ENCODE measurements around the gene C1orf167. TPM values are rescaled to one million over a fixed set of nuclear protein-coding genes. Genes with fewer than 3 reads are reported as not detected.

The C1orf167 gene
- total RNA-seq, 6 experiments from 2014 or later: not detected

DNA sequence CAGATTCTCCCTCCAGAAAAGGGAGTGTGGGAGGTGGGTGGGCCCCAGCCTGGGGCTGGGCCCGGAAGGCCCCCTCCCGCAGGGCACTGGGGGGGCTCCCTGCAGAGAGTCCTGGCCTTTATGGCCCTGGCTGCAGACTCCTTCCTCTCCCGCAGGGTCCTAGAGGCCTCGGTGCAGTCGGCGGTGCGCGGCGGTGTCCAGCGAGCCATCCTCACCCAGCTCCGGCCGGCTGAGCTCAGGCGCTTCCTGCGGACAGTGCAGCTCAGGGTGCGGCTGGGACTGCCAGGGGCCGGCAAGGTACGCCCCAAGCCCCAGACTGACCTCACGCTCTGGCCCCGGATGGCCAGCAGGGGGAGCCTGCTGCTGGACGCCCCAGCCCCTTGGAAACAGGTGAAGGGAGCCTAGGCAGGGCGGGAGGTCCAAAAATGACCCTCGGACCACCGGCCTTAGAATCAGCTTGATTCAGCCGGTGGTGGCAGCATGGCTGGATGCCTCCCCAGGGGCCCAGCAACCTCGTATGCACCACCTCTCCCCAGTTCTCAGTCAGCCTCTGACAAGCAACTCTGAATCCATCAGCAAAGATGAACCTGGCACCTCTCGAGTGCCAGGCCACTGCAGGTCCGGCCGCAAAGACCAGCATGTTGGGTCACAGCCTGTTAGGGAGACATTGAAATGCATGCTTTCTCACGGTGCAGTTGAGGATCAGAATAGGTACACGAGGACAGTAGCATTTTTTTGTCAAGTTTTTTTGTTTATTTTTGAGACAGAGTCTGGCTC, 23.2 kb downstream of the C1orf167 start:
- TF ChIP-seq CTCF (IDR thresholded peaks at IDR 0.05): peak; percentile 74 to 88 (median 86)
- no peak for TF ChIP-seq POLR2A (IDR thresholded peaks at IDR 0.05)
- Histone ChIP-seq H3K4me3 (no peak overlapping the region), H3K9me3 (no peaks in the 10 kb centered on the region), H3K4me1 (peaks cover 0 to 17% (median 7%) of the 10 kb centered on the region in 4 donors), H3K36me3 (no peaks in the 10 kb centered on the region), H3K27ac (peak overlapping the region; percentile 18 to 51 (median 31)), H3K27me3 (no peaks in the 10 kb centered on the region)
- 5% methylated on average over 10 of the region's 30 CpGs for WGBS (ENCODE audit: insufficient coverage, low coverage, low lambda C conversion rate, missing lambda C conversion rate)
- ATAC-seq: peak; percentile 70 to 83 (median 80)
- DNase-seq: peak; percentile 74 to 81 (median 79)
- intact Hi-C loops (cut with DNase I): no loop called here

GRCh38 chr1:11786168-11786567, 24.2 kb downstream of the C1orf167 start:
- TF ChIP-seq CTCF (IDR thresholded peaks at IDR 0.05): no peak
- no peak for TF ChIP-seq POLR2A (IDR thresholded peaks at IDR 0.05)
- peaks cover 0 to 27% (median 12%) of the 10 kb centered on the region in 4 donors for H3K4me1 ChIP-seq

DNA sequence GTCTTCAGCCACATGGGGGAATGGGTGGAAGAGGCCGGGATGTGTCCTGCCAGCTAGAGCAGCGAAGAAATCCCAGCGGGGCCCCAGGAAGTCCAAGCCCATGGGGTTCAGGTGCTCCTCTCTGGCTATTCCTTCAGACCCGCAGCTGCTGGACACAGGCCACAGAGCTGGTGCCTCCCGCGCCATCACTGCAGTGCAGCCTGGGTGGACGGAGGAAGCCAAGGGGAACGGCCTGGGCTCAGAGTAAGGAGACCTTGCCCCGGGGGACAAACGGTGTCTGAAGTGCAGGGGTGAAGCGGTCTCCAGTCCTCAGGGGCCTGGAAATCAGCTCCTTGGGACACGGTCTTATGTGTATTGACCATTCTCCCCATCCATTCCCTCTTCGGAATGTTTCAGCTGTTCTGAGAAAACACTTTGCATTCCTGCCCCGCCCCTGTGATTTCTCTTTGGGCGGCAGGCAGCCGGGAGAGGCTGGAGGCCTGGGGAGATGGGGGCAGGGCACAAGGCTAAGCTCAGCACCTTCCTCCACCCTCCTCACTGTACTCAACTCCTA, 25.3 kb downstream of the C1orf167 start:
- TF ChIP-seq CTCF (IDR thresholded peaks at IDR 0.05) (no peak), POLR2A (IDR thresholded peaks at IDR 0.05) (no peak)
- Histone ChIP-seq H3K4me1 (peaks cover 0 to 39% (median 16%) of the 10 kb centered on the region in 4 donors), H3K27ac (peak overlapping the region in 1 of 3 donors; percentile 5), H3K27me3 (no peaks in the 10 kb centered on the region), H3K4me3 (no peak overlapping the region), H3K9me3 (no peaks in the 10 kb centered on the region), H3K36me3 (peaks cover 0 to 3% (median 0%) of the 10 kb centered on the region in 4 donors)
- WGBS (ENCODE audit: insufficient coverage, low coverage, low lambda C conversion rate, missing lambda C conversion rate): 34% methylated on average over 8 of the region's 16 CpGs
- peak in 2 of 4 donors; percentile 3 to 4 for ATAC-seq
- intact Hi-C loops (cut with DNase I): no loop called here
- DNase-seq: peak in 1 of 3 donors; percentile 51

More at GRCh38 chr1:11786168-11786567, 24.2 kb downstream of the C1orf167 start:
- intact Hi-C loops (cut with DNase I): no loop called here
- ATAC-seq: no peak
- no peaks in the 10 kb centered on the region for H3K36me3 ChIP-seq
- 62% methylated on average over 5 of the region's 5 CpGs for WGBS (ENCODE audit: insufficient coverage, low coverage, low lambda C conversion rate, missing lambda C conversion rate)
- no peak overlapping the region for H3K27ac ChIP-seq
- no peaks in the 10 kb centered on the region for H3K9me3 ChIP-seq
- no peaks in the 10 kb centered on the region for H3K27me3 ChIP-seq
- no peak for DNase-seq
- no peak overlapping the region for H3K4me3 ChIP-seq

- intact Hi-C loops (cut with DNase I): no loop called here
- WGBS (ENCODE audit: insufficient coverage, low coverage, low lambda C conversion rate, missing lambda C conversion rate): 40% methylated on average over 1 of the region's 14 CpGs
- ATAC-seq (no peak), DNase-seq (no peak)
- H3K9me3 ChIP-seq: no peaks in the 10 kb centered on the region
- no peaks in the 10 kb centered on the region for H3K27me3 ChIP-seq
- peaks cover 0 to 6% (median 1%) of the 10 kb centered on the region in 4 donors for H3K36me3 ChIP-seq
- peak overlapping the region in 1 of 3 donors; percentile 5 for H3K27ac ChIP-seq
- TF ChIP-seq CTCF (IDR thresholded peaks at IDR 0.05) (no peak), POLR2A (IDR thresholded peaks at IDR 0.05) (no peak)
- H3K4me1 ChIP-seq: peaks cover 0 to 44% (median 16%) of the 10 kb centered on the region in 4 donors
- no peak overlapping the region for H3K4me3 ChIP-seq
Observed at GRCh38 chr1:11787804-11788436, 25.9 kb downstream of the C1orf167 start.
